SU-DHL-6 (cell line): ENCODE data around the gene SLC41A1.

ENCODE experiments used
- EZH2phosphoT487 ChIP-seq: fragments of 200-600 bp; sonication (generic), shearing (Covaris generic); conservative IDR thresholded peaks from 2 replicates; pipeline ENCODE4 v1.6.1; 2018; ENCODE audit warnings: mild to moderate bottlenecking, antibody characterized with exemption, low read length, moderate library complexity, mixed read lengths
- TF ChIP-seq, protein P1 (sequence below): fragments of 200-600 bp; sonication (generic); IDR thresholded peaks from one replicate; pipeline ENCODE4 v1.5.1; 2017; ENCODE audit warnings: antibody characterized with exemption, mild to moderate bottlenecking, low read length, moderate library complexity; ENCODE audit not compliant: insufficient read depth, poor library complexity, severe bottlenecking

DNA sequence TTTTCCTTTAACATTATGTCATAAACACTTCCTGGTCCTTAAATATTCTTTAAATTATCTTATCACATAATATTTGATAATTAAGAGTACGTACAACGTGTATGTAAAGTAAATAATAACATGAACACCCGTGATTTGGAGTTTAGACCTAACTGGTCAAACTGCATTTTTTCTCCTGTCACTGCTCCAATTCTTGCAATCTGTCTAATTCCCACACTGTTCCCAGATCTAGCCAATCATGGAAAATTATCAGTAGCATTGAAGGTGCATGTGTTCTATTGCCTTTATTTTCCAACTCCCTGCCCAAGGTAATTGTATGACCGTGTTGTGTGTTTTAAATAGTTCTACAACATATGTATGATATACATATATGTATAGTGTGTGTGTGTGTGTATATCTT, 39.0 kb upstream of the SLC41A1 start:
- TF ChIP-seq, protein P1, sequence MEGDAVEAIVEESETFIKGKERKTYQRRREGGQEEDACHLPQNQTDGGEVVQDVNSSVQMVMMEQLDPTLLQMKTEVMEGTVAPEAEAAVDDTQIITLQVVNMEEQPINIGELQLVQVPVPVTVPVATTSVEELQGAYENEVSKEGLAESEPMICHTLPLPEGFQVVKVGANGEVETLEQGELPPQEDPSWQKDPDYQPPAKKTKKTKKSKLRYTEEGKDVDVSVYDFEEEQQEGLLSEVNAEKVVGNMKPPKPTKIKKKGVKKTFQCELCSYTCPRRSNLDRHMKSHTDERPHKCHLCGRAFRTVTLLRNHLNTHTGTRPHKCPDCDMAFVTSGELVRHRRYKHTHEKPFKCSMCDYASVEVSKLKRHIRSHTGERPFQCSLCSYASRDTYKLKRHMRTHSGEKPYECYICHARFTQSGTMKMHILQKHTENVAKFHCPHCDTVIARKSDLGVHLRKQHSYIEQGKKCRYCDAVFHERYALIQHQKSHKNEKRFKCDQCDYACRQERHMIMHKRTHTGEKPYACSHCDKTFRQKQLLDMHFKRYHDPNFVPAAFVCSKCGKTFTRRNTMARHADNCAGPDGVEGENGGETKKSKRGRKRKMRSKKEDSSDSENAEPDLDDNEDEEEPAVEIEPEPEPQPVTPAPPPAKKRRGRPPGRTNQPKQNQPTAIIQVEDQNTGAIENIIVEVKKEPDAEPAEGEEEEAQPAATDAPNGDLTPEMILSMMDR = no peak
- no peak for TF ChIP-seq EZH2phosphoT487
